ENCODE results near the gene SDK2. TPM values are rescaled to one million over a fixed set of nuclear protein-coding genes. Genes with fewer than 3 reads are reported as not detected.

SDK2 gene
- total and polyA plus RNA-seq, 2 of the 8 experiments (the other 6 are each of a cell fraction or from before 2014, with no cell fraction given) = 3.9 to 4.1 TPM

- no peak overlapping the region for H4K5ac ChIP-seq (ENCODE audit: insufficient read length, low read depth, low read length)
- no peak overlapping the region for H2AK5ac ChIP-seq (ENCODE audit: low read depth, low read length)
- no peak overlapping the region for H2BK5ac ChIP-seq (ENCODE audit: low read depth, low read length)
- H2BK15ac ChIP-seq (ENCODE audit: low read length) = no peak overlapping the region
- peak overlapping the region; percentile 4; the same call in 1 of the 2 replicates for H3K18ac ChIP-seq (ENCODE audit: extremely low read depth, low read length)
- no peak overlapping the region for H4K8ac ChIP-seq (ENCODE audit: extremely low read depth, insufficient read depth, low read length)
- H3K9ac ChIP-seq (replicated peaks in 1 of 4; ENCODE audit: extremely low read depth in 1 of 4, low read depth in 3 of 4, low read length in 3 of 4) = no peak overlapping the region
- no peak overlapping the region for H3K56ac ChIP-seq (replicated peaks; ENCODE audit: insufficient read length, low read depth, low read length)
- H3K27ac ChIP-seq (ENCODE audit: low read depth, low read length) = no peak overlapping the region
- no peak overlapping the region for H4K91ac ChIP-seq (replicated peaks; ENCODE audit: insufficient read length, low read length)
- H2AFZ ChIP-seq (ENCODE audit: low read length) = no peak overlapping the region
- peaks cover 5% of the 10 kb centered on the region; the same call in 1 of the 2 replicates for H3K79me1 ChIP-seq (ENCODE audit: low read depth, low read length)
- H3K14ac ChIP-seq (ENCODE audit: insufficient read length) = no peak overlapping the region
- no peak for DNase-seq (ENCODE audit: low read depth in 1 of 2, low spot score in 2 of 2)
- H3K36me3 ChIP-seq (ENCODE audit: control insufficient read depth in 2 of 4, insufficient read depth in 4 of 4, low read length in 3 of 4) = no peaks in the 10 kb centered on the region; a peak in 2 of 8 replicates
- H3K23me2 ChIP-seq (ENCODE audit: low read depth, low read length) = peaks cover 4% of the 10 kb centered on the region; the same call in 1 of the 2 replicates
- no peak overlapping the region for H3K4me2 ChIP-seq (ENCODE audit: insufficient read depth in 1 of 2, low read depth in 2 of 2, low read length in 2 of 2)
- H2BK12ac ChIP-seq (ENCODE audit: low read depth, low read length) = 0 out of 2 replicates have a peak overlapping the region, but pooled peaks have one; percentile 33
- H3K4me3 ChIP-seq (ENCODE audit: extremely low read depth in 1 of 4, insufficient read depth in 2 of 4, low read depth in 3 of 4, low read length in 4 of 4) = no peak overlapping the region
- peaks cover 0 to 4% of the 10 kb centered on the region in 2 experiments; a peak in 1 of 4 replicates for H3K79me2 ChIP-seq (ENCODE audit: control insufficient read depth in 1 of 2, insufficient read depth in 2 of 2, low read length in 2 of 2)
- POLR2A ChIA-PET (ENCODE audit: partially characterized antibody) = no interaction called here
- no peak for FAIRE-seq
- H4K20me1 ChIP-seq (replicated peaks in 1 of 2; ENCODE audit: control insufficient read depth in 1 of 2, insufficient read depth in 2 of 2, low read length in 2 of 2) = no peaks in the 10 kb centered on the region
- H3K23ac ChIP-seq (ENCODE audit: insufficient read length) = no peak overlapping the region
- H2BK20ac ChIP-seq (ENCODE audit: low read length) = no peak overlapping the region
- H3K4me1 ChIP-seq (replicated peaks in 1 of 4; ENCODE audit: control insufficient read depth in 3 of 4, insufficient read depth in 4 of 4, low read length in 3 of 4) = peaks cover 8 to 34% (median 17%) of the 10 kb centered on the region in 4 experiments
- H3K27me3 ChIP-seq (replicated peaks in 1 of 4; ENCODE audit: control insufficient read depth in 3 of 4, extremely low read depth in 1 of 4, insufficient read depth in 3 of 4, low read length in 3 of 4) = no peaks in the 10 kb centered on the region
- no peak overlapping the region for H3K4ac ChIP-seq (replicated peaks; ENCODE audit: insufficient read length, low read depth, low read length)
- no peaks in the 10 kb centered on the region for H3K9me3 ChIP-seq (ENCODE audit: insufficient read depth in 2 of 2, low read depth in 1 of 2, low read length in 1 of 2)
- CTCF ChIA-PET (ENCODE audit: partially characterized antibody) = interaction anchor here (0.7 to 1.3 kb wide), 5 partner anchors 9 to 118 kb away, joined by 3 to 6 read pairs (median 4); no protein-coding TSS in a partner anchor
- H2BK120ac ChIP-seq (replicated peaks; ENCODE audit: low read depth, low read length) = no peak overlapping the region
- WGBS, 2 experiments (ENCODE audit: extremely low coverage in 1 of 2, insufficient coverage in 1 of 2, insufficient read length in 1 of 2, insufficient replicate concordance in 2 of 2, low coverage in 1 of 2, low lambda C conversion rate in 2 of 2, missing lambda C conversion rate in 1 of 2) = 81% methylated on average over 7 of the region's 7 CpGs; no CpG with 5 or more reads in 1 of the 2 experiments
These were observed 34.5 kb downstream of the SDK2 start for GRCh38 chr17:73609758-73610157.
